B cell (primary cell): Measurements from ENCODE around the gene NTHL1.

Experiments
- CTCF ChIP-seq: fragments of 200-600 bp; IDR thresholded peaks from one replicate; pipeline ENCODE4 v1.8.0; 2022; ENCODE audit warnings: antibody characterized with exemption, mild to moderate bottlenecking
- EZH2 ChIP-seq: IDR thresholded peaks from 2 replicates; pipeline ENCODE4 v1.6.1; 2012; ENCODE audit warnings: borderline replicate concordance, low read depth, mild to moderate bottlenecking, moderate library complexity, low read length; ENCODE audit not compliant: insufficient read depth, poor library complexity, severe bottlenecking

- TF ChIP-seq CTCF (no peak), EZH2 (no peak)
Observed at GRCh38 chr16:2009164-2009711, 38.4 kb downstream of the NTHL1 start.
